NCI-H748 treated with DMSO at 0.1 percent for 48 hours (cell line): ENCODE results near the gene ROBO4.

Experiments used
- DNase-seq: peaks from one replicate; lab custom pipeline; 2025; lab: John Stamatoyannopoulos, UW

The ROBO4 gene

DNA sequence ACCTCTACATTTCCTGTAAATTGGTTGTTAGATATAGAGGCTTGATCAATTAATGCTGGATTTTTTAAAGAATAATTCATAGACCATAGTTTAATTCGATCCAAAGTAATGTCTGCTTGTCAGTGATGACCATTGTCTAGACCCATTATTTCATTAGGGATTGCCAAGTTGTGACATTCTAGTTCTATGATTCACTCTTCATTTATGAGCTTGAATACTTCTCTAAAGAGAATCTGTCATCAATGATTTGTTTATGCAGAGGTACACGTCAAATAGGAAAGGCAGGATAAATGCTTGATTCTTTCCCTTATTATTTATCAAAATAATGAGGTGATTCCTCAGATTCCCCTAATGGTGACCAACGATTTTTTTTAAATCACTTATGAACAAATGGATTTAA, 56.5 kb downstream of the ROBO4 start:
- no peak for DNase-seq

DNA sequence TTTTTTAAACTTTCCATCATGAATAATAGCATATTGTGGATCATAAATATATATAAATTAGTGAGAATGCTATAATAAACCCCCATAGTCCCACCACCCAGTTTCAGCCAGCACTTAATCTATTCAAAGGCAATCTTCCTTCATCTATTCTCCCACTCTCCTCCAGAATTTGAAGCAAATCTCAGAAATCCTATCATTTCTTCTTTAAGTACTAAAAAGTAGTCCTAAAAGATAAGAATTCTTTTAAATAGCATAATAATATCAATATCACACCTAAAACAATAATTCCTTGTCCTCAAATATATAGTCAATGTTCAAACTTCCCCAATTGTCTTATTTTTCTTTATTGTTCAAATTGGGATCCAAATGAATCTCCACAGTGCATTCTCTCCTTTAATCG, 57.0 kb downstream of the ROBO4 start:
- no peak for DNase-seq

DNA sequence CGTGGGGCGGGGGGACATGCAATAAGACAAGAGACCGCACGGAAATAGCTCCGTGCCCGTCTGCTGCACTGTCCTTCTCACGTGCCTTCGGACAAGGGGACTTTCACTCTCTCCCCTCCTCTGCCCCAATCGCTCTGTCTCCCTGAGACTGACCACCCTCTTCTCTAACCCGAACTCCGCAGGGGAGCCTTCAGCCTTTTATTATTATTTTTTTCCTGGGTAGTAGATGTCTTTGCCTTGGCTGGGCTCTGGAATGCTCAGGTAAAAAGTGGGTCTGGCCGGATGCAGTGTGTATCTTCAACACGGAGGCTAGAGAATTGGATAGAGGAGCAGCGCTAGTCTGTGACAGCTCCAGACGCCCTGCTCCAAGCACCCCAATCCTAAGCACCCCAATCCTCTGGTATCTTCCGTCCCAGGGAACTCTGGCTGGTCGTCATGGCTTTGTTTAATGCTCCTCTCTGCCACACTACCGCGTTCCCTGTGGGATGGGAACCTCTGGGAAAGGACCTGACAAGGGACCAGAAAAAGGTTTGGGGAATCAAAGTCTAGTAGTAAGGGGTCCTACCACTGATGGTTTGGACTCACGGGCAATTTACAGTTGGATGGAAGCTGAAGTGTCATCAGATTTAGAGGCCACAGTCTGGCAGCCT, 57.6 kb downstream of the ROBO4 start:
- no peak for DNase-seq

DNA sequence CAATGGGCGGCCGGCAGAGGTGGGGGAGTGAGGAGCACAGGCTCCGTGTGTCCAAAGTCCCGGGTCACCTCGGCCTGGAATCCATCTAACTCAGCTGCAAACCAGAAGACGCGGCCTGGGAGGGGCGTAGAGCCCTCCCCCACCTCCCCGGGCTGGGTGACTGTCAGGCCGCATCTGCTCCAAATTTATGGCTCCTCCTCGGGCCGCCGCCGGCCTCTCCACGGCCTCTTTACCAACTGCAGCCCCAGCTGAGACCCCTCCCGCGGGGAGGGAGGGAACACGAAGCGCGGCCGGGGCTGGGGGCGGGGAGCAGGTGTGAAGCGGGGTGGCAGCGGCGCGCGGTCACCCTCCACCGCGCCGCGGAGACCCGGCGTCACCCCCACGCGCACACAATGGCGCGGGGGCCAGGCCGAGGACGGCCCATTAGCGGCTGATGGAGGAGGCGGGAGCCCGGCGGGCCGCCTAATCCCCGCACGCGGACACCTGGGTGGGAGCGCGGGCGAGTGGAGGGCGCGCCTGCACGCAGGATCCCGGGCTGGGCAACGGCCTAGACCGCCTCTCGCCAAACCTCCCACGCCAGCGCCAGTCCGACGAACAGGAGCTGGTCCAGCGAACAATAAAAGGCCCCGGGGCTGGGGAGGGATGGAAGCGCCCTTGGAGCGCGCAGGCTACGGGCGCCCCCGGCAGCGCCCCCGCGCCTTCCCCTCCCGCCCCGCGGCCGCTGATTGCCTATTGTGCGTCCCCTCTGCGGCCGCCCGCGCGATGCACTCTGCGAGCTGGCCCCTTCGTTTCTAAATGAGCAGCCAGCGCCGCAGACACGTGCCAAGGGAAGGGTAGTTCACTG, 58.3 kb downstream of the ROBO4 start:
- DNase-seq = no peak

DNA sequence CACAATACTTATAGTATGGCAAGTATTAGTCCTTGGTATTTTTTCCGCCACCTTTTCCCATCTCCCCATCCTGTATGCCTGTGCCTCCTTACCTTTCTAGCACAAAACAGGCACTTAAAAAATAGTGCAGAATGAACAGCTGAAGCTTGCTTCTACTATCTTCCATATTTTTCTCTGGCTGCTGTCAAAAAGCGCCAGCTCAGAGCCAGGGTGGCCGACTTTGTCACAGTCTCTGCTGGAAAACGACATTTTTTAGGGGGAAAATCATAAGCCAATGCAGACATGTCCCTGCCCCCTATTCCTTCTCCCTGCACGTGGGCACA, 58.9 kb downstream of the ROBO4 start:
- no peak for DNase-seq

DNA sequence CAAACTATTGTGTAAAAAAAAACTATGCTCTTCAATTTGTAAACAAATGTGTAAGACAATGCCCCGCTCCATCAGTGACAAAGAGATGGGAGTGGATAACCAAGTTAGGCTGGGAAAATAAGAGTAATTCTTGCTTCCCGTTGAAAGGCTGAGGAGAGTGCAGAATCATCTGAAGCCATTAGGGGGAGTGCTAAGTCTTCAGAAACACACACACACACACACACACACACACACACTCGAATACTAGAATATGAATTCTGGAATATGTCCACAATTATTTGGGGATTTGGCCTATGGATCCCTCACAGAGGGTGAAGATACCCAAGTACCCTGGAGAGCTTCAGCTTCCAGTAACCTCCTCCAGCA, 60.2 kb downstream of the ROBO4 start:
- DNase-seq = peak; percentile 35

DNA sequence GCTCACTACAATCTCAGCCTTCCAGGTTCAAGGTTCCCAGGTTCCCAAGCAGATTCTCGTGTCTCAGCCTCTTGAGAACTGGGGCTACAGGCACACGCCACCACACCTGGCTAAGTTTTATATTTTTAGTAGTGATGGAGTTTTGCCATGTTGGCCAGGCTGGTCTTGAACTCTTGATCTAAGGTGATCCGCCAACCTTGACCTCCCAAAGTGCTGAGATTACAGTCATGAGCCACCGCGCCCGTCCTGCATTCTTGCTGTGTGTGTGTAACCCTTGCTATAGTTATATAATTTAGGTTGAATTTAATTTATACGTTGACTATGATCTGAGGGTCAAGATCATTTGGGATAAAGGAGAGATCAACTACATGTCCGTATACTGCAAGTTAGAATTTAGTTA, 61.7 kb downstream of the ROBO4 start:
- DNase-seq = no peak

DNA sequence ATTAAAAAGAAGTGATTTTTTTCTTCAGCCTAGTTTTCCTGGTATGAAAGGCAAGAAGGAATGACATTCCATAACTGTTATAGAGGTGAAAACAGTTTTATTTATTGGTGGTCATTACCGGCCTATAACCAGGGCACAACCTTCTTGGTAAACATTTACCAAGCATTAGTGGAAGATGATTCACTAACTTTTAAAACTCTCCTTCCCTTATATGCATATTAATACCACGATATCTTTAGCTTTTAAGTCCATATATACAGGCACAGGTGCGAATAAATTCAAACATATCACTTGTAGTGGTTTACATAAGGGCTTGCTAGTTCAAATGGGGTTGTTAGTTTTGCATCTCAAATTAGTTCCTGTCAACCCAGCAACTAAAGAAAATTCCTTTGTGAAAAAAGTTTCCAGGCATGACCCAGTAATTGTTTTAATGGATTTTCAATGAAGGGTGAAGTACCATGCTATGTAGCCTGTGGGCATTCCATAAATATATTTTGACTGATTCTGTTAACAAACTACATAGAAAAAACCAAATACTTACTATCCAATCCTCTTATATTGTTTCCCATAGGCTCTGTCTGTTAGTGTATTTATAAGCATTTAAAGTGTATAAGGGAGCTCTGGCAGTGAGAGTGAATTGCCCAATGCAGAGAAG, 63.0 kb downstream of the ROBO4 start:
- DNase-seq = no peak
